ENCODE measurements around the gene PLA2G2F. TPM values are rescaled to one million over a fixed set of nuclear protein-coding genes. Genes with fewer than 3 reads are reported as not detected.

Gene PLA2G2F
- total and polyA plus RNA-seq, 9 donors = 0.02 to 0.30 (median 0.11) TPM; not detected in 5

DNA sequence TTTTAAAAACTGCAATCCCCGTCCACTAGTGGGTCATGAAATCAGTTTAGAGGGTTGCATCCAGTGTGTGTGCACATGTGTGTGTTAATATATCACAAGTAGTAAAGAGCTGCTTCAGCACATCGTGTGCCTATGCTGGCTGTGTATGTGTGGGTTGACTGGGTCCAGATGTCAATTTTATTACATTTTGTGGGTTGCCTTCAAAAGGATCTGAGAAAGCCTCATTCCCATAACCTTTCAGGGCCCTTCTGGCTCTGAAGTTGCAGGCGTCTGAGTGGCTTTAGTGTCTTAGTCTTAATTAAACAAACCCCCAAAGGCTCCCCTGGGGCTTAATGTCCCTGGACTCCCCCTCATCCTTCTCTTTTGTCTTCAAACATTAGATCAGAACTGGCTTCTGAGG is 39.6 kb upstream of the PLA2G2F start:
- TF ChIP-seq, protein P1, sequence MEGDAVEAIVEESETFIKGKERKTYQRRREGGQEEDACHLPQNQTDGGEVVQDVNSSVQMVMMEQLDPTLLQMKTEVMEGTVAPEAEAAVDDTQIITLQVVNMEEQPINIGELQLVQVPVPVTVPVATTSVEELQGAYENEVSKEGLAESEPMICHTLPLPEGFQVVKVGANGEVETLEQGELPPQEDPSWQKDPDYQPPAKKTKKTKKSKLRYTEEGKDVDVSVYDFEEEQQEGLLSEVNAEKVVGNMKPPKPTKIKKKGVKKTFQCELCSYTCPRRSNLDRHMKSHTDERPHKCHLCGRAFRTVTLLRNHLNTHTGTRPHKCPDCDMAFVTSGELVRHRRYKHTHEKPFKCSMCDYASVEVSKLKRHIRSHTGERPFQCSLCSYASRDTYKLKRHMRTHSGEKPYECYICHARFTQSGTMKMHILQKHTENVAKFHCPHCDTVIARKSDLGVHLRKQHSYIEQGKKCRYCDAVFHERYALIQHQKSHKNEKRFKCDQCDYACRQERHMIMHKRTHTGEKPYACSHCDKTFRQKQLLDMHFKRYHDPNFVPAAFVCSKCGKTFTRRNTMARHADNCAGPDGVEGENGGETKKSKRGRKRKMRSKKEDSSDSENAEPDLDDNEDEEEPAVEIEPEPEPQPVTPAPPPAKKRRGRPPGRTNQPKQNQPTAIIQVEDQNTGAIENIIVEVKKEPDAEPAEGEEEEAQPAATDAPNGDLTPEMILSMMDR (IDR thresholded peaks at IDR 0.05) = no peak
- no peak for TF ChIP-seq POLR2A (IDR thresholded peaks at IDR 0.05)
- TF ChIP-seq EP300 (IDR thresholded peaks at IDR 0.05) = no peak

DNA sequence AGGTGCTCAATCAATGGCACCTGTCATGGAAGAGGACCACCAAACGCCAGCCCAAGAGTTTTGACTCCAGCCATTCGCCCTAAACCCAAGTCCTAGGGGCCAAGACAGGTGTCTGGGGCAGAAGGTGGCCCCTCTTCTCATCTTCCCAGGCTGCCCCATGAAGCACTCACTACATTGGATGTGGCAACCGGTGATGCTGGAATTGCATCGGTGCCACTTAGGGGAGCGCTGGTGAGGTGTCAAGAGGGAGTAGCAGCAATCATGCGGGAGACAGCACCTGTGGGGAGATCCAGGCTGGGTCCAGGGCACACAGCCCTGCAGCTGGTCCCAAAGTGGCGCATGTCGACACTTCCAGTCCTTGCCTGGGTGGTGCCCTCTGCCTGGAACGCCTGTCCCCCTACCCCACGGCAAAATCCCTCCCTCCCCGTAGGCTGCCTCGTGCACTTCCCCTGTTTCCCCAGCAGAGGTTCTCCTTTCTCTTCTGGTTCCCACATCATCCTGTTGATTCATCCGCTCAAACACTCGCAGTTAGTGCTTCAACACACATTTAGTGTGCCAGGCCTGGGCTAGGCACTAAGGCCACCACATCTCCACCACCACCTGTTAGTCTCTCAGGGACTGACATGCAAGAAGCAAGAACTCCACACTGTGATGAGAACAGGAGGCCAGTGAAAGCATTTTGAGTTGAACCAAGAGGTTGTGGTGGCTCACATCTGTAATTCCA is 38.3 kb upstream of the PLA2G2F start:
- DNase-seq = peak; percentile 48 to 69 (median 53)
- Histone ChIP-seq H3K27ac (no peak overlapping the region), H3K4me1 (ENCODE audit: insufficient read depth) (no peaks in the 10 kb centered on the region), H3K4me3 (no peak overlapping the region), H3K27me3 (no peaks in the 10 kb centered on the region), H3K36me3 (no peaks in the 10 kb centered on the region), H3K9me3 (no peaks in the 10 kb centered on the region)
- 40 to 44% (median 43%) methylated on average over 14 of the region's 14 CpGs for WGBS, 3 donors
- intact Hi-C loops (cut with DNase I) = loop anchor here in 1 of 4 donors (5.0 kb wide), 1 partner anchor 47 kb away; no protein-coding TSS in a partner anchor
- TF ChIP-seq EP300 (IDR thresholded peaks at IDR 0.05) = no peak
- TF ChIP-seq, protein P1 (IDR thresholded peaks at IDR 0.05) = peak in 2 of 3 donors; percentile 79 to 80

More for the DNA sequence above, 39.6 kb upstream of the PLA2G2F start:
- no peak overlapping the region for H3K4me3 ChIP-seq
- DNase-seq = no peak
- intact Hi-C loops (cut with DNase I) = loop anchor here in 1 of 4 donors (5.0 kb wide), 1 partner anchor 53 kb away; no protein-coding TSS in a partner anchor
- peaks cover under 1% of the 10 kb centered on the region for H3K4me1 ChIP-seq (ENCODE audit: insufficient read depth)
- H3K27me3 ChIP-seq = no peaks in the 10 kb centered on the region
- no peak overlapping the region for H3K27ac ChIP-seq
- H3K36me3 ChIP-seq = no peaks in the 10 kb centered on the region
- H3K9me3 ChIP-seq = no peaks in the 10 kb centered on the region
- 61 to 67% (median 62%) methylated on average over 3 of the region's 3 CpGs for WGBS, 3 donors

DNA sequence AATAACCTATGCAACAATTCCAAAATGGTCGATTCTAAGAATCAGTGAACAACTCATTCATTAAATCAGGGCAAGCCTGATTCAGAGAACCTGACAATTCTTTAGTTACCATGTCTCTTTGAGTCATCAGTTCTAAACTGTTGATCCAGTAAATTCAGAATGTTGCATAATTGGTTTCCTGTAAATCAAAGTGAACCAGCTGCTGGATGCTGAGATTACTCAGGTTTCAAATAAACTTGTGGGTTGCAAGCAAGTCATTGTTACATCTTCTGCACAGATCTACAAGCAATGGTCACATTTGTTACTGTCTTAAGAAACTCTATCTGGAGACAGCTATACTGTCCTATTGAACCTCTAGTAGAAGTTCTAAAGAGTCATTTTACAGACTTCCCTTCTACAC is 36.2 kb upstream of the PLA2G2F start:
- no peak for DNase-seq
- Histone ChIP-seq H3K9me3 (no peaks in the 10 kb centered on the region), H3K4me3 (no peak overlapping the region), H3K36me3 (no peaks in the 10 kb centered on the region), H3K27ac (no peak overlapping the region), H3K4me1 (ENCODE audit: insufficient read depth) (peaks cover 4% of the 10 kb centered on the region), H3K27me3 (no peaks in the 10 kb centered on the region)
- intact Hi-C loops (cut with DNase I) = loop anchor here in 1 of 4 donors (5.0 kb wide), 1 partner anchor 44 kb away; no protein-coding TSS in a partner anchor
- TF ChIP-seq, protein P1 (IDR thresholded peaks at IDR 0.05) = no peak
- TF ChIP-seq EP300 (IDR thresholded peaks at IDR 0.05) (no peak), POLR2A (IDR thresholded peaks at IDR 0.05) (no peak)
- 33 to 56% (median 55%) methylated on average over 1 of the region's 1 CpG for WGBS, 3 donors

DNA sequence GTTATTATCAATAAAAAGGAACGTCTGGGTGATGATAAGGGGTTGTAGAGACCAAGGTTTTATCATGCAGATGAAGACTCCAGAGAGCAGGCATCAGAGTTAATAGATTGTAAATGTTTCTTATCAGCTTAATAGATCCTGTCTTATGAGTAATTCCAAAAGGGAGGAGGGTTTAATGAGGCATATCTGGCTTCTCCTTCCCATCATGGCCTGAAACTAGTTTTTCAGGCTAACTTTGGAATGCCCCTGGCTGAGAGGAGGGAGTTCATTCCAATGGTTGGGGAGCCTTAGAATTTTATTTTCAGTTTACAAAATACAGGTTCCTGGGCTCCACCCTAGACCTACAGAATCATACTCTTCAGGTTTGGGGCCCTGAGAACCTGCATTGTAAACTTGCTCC is 33.3 kb upstream of the PLA2G2F start:
- Histone ChIP-seq H3K27me3 (no peaks in the 10 kb centered on the region), H3K4me3 (no peak overlapping the region), H3K27ac (no peak overlapping the region), H3K9me3 (no peaks in the 10 kb centered on the region), H3K4me1 (ENCODE audit: insufficient read depth) (peaks cover 14% of the 10 kb centered on the region), H3K36me3 (no peaks in the 10 kb centered on the region)
- TF ChIP-seq POLR2A (IDR thresholded peaks at IDR 0.05) (no peak), EP300 (IDR thresholded peaks at IDR 0.05) (no peak)
- TF ChIP-seq, protein P1 (IDR thresholded peaks at IDR 0.05) = no peak
- WGBS, 3 donors = 19 to 41% (median 32%) methylated on average over 1 of the region's 1 CpG
- intact Hi-C loops (cut with DNase I) = loop anchor here in 1 of 4 donors (5.0 kb wide), 1 partner anchor 36 kb away; no protein-coding TSS in a partner anchor
- DNase-seq = no peak
